HepG2 (cell line): ENCODE results near the gene PACS1. TPM values are rescaled to one million over a fixed set of nuclear protein-coding genes. Genes with fewer than 3 reads are reported as not detected.

Source experiments
- ATAC-seq: fragments of 200-7000 bp; cut with Tn5 transposase; 3 replicates; pipeline ENCODE4 v1.9.1; 2020; ENCODE audit warnings: mild to moderate bottlenecking, moderate library complexity
- BruUV-seq: library from RNA; stranded (reverse); fragments of 400-500 nt; replicated peaks from 2 replicates; lab custom pipeline; 2021; lab: Mats Ljungman, UMichigan
- CTCF ChIA-PET: fragments of 300-600 bp; formaldehyde crosslinking; extraction: SDS; loops from one replicate; lab custom pipeline; 2021; ENCODE audit warnings: low total read pairs, inconsistent platforms, low intra/inter-chr PET ratio; lab: Yijun Ruan, JAX
- POLR2A ChIA-PET: fragments of 350-600 bp; sonication (Branson Sonifier 250); formaldehyde crosslinking; loops from one replicate; lab custom pipeline; 2020; ENCODE audit warnings: antibody characterized with exemption, inconsistent platforms; lab: Yijun Ruan, JAX
- DNase-seq: peaks from one replicate; pipeline ENCODE4 v3.0.0-alpha.2; 2015; ENCODE audit warnings: low spot score
- FAIRE-seq: peaks from 3 replicates; lab custom pipeline; 2011; peaks lifted over from hg19 to GRCh38; lab: Jason Lieb, UNC
- H2AFZ ChIP-seq: one replicate; pipeline ENCODE4 v1.6.1; 2011; ENCODE audit warnings: low read length, inconsistent platforms
- H3K27ac ChIP-seq: fragments of 300-600 bp; 3 replicates; pipeline ENCODE4 v1.8.0; 2011; ENCODE audit warnings: mixed run types, mild to moderate bottlenecking, mixed read lengths, low read length, inconsistent platforms; ENCODE audit not compliant: insufficient read depth; ENCODE audit errors: extremely low read length
- H3K27me3 ChIP-seq, 2 experiments: fragments of 200-600 bp in 1 of 2; 2 replicates in 1 of 2; 3 replicates in 1 of 2; pipeline versions ENCODE4 v1.6.0 to v1.8.0; 2011; ENCODE audit warnings: low read length in 2 of 2, mild to moderate bottlenecking in 2 of 2, moderate library complexity in 2 of 2, inconsistent platforms in 1 of 2; ENCODE audit not compliant: insufficient read depth in 2 of 2, control insufficient read depth in 1 of 2
- H3K36me3 ChIP-seq, 2 experiments: fragments of 200-600 bp in 1 of 2; replicated peaks in 1 of 2; 2 replicates in 1 of 2; 3 replicates in 1 of 2; pipeline versions ENCODE4 v1.5.1 to v1.8.0; 2011; ENCODE audit warnings: low read length in 2 of 2, inconsistent platforms in 1 of 2; ENCODE audit not compliant: insufficient read depth in 2 of 2, control insufficient read depth in 1 of 2
- H3K4me1 ChIP-seq: 2 replicates; pipeline ENCODE4 v1.5.1; 2012; ENCODE audit warnings: low read length, inconsistent platforms; ENCODE audit not compliant: insufficient read depth
- H3K4me2 ChIP-seq: 2 replicates; pipeline ENCODE4 v1.6.0; 2011; ENCODE audit warnings: low read depth, low read length, inconsistent platforms
- H3K4me3 ChIP-seq, 3 experiments: fragments of 200-600 bp in 1 of 3; sonication (generic), shearing (Covaris generic) in 1 of 3; replicated peaks in 1 of 3; 2 replicates each; pipeline ENCODE4 v1.5.1; 2011 to 2016; ENCODE audit warnings: low read length in 3 of 3, inconsistent platforms in 2 of 3, low read depth in 2 of 3, mild to moderate bottlenecking in 2 of 3, control low read depth in 1 of 3, mixed read lengths in 1 of 3; ENCODE audit not compliant: insufficient read depth in 1 of 3
- H3K79me2 ChIP-seq: one replicate; pipeline ENCODE4 v1.6.1; 2011; ENCODE audit warnings: low read length, inconsistent platforms; ENCODE audit not compliant: insufficient read depth
- H3K9ac ChIP-seq: 2 replicates; pipeline ENCODE4 v1.6.0; 2011; ENCODE audit warnings: mild to moderate bottlenecking, low read depth, low read length, inconsistent platforms; ENCODE audit not compliant: insufficient read depth
- H3K9me3 ChIP-seq: 2 replicates; pipeline ENCODE4 v1.5.1; 2012; ENCODE audit warnings: mild to moderate bottlenecking, low read length
- H4K20me1 ChIP-seq: 2 replicates; pipeline ENCODE4 v1.6.0; 2011; ENCODE audit warnings: inconsistent platforms, mild to moderate bottlenecking, low read length, moderate library complexity; ENCODE audit not compliant: insufficient read depth
- HNRNPL ChIP-seq: fragments of 200-400 bp; formaldehyde crosslinking; IDR thresholded peaks from 2 replicates; pipeline ENCODE4 v1.6.1; 2017; ENCODE audit warnings: mild to moderate bottlenecking, low read depth, low read length
- KAT2B ChIP-seq: fragments of 150-350 bp; IDR thresholded peaks from 2 replicates; pipeline ENCODE4 v1.6.1; 2014; ENCODE audit warnings: low read depth, low read length, borderline replicate concordance
- MIER2 ChIP-seq: IDR thresholded peaks from 2 replicates; pipeline ENCODE4 v1.6.1; 2016; ENCODE audit warnings: missing biosample characterization, missing genetic modification reagents
- MIXL1 ChIP-seq: IDR thresholded peaks from 2 replicates; pipeline ENCODE4 v1.6.1; 2016
- NFRKB ChIP-seq: fragments of 450-650 bp; IDR thresholded peaks from 2 replicates; pipeline ENCODE4 v1.6.1; 2017
- ZNF432 ChIP-seq: sonication (generic); formaldehyde crosslinking; IDR thresholded peaks from 2 replicates; pipeline ENCODE4 v1.5.0; 2020; ENCODE audit warnings: missing genetic modification reagents, mild to moderate bottlenecking, borderline replicate concordance
- ZNF496 ChIP-seq: sonication (generic); formaldehyde crosslinking; IDR thresholded peaks from 2 replicates; pipeline ENCODE4 v1.8.1; 2023; ENCODE audit warnings: mild to moderate bottlenecking, moderate library complexity, missing genetic modification reagents; ENCODE audit not compliant: insufficient replicate concordance
- ZNF644 ChIP-seq: IDR thresholded peaks from 2 replicates; pipeline ENCODE4 v1.6.1; 2016; ENCODE audit warnings: low read depth
- ZNF781 ChIP-seq: sonication (generic); formaldehyde crosslinking; IDR thresholded peaks from 2 replicates; pipeline ENCODE4 v1.5.1; 2020; ENCODE audit warnings: borderline replicate concordance, mild to moderate bottlenecking, missing genetic modification reagents; ENCODE audit errors: not compliant biosample characterization
- WGBS: methylation state at CpG from one replicate; pipeline ENCODE4 v1.1.6; 2017; ENCODE audit warnings: low lambda C conversion rate; 5-methylcytosine and 5-hydroxymethylcytosine counted together
- in situ Hi-C: cut with HindIII; loops from 2 replicates; pipeline ENCODE4 v1.10.0; 2017; ENCODE audit warnings: low pct_unique_long_range_greater_than_20kb; ENCODE audit not compliant: extremely low pct_ligation_motif_present
- intact Hi-C: fragments of 100-400 bp; cut with micrococcal nuclease; formaldehyde crosslinking; loops from one replicate; pipeline ENCODE4 v1.10.0; 2022; ENCODE audit not compliant: unreplicated experiment
- polyA plus RNA-seq, 8 experiments: library from polyadenylated mRNA; depleted of rRNA in 3 of 8; stranded (reverse) in 7 of 8; unstranded in 1 of 8; fragments of >200 nt; fragmentation: Illumina TruSeq in 4 of 8; extraction: Trizol in 4 of 8; gene quantifications; 2 replicates each; pipeline versions ENCODE4 v1.2.1 to v1.2.3, GENCODE V29; 2011 to 2016; ENCODE audit warnings: low read depth in 4 of 8, missing spikeins in 1 of 8, mixed read lengths in 1 of 8; ENCODE audit not compliant: insufficient read depth in 1 of 8
- total RNA-seq, 5 experiments: library from RNA; depleted of rRNA; stranded (reverse); fragments of >200 nt; fragmentation: Illumina TruSeq; extraction: Trizol; gene quantifications; 2 replicates each; pipeline ENCODE4 v1.2.3, GENCODE V29; 2016; ENCODE audit warnings: low read depth in 1 of 5
- TF ChIP-seq, protein P1 (sequence below): sonication (generic); formaldehyde crosslinking; IDR thresholded peaks from 2 replicates; pipeline ENCODE4 v1.4.0; 2020; ENCODE audit warnings: missing genetic modification reagents, borderline replicate concordance
- TF ChIP-seq, protein P2 (sequence below): fragments of 450-650 bp; IDR thresholded peaks from 2 replicates; pipeline ENCODE4 v1.6.1; 2016
- TF ChIP-seq, protein P3 (sequence below), 2 experiments: sonication (generic) in 1 of 2; formaldehyde crosslinking in 1 of 2; IDR thresholded peaks; 2 replicates each; pipeline versions ENCODE4 v1.6.1 to v1.9.0; 2014 to 2022; ENCODE audit warnings: antibody characterized with exemption in 1 of 2, borderline replicate concordance in 1 of 2, inconsistent platforms in 1 of 2, low read depth in 1 of 2, missing genetic modification reagents in 1 of 2

The PACS1 gene
- total and polyA plus RNA-seq, 2 of the 13 experiments (the other 11 are each of a cell fraction or from before 2014, with no cell fraction given), result 7.6 to 8.6 TPM

DNA sequence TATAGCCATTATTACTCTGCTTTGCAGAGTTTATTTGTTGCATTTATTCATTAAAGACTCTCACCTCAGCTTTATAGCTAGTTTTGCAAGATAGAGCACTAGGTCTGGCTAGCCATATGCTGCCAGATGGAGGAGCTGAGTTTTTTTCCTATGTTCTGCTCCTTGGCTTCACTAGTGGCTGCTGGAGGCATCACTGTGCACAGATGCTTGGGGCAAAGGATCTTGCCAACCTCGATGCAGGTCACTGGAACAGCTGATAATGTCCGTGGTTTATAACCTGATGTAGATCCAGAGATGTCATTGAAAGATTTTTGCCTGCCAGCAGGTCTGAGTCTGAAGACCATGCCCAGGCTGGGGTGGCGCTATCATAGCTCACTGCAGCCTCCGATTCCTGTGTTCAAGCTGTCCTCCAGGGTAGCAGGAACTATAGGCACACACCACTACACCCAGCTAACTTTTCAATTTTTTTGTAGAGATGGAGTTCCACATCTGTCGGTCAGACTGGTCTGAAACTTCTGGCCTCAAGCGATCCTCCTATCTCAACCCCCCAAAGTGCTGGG is 63.2 kb downstream of the PACS1 start:
- FAIRE-seq, result no peak
- Histone ChIP-seq H2AFZ (no peak overlapping the region), H3K27me3 (no peaks in the 10 kb centered on the region), H3K4me2 (no peak overlapping the region), H3K79me2 (no peaks in the 10 kb centered on the region), H4K20me1 (no peaks in the 10 kb centered on the region), H3K9ac (no peak overlapping the region), H3K4me3 (no peak overlapping the region), H3K4me1 (peaks cover 24% of the 10 kb centered on the region), H3K36me3 (no peaks in the 10 kb centered on the region), H3K27ac (no peak overlapping the region), H3K9me3 (no peaks in the 10 kb centered on the region)
- in situ Hi-C loops (loop anchor here (5.0 kb wide), 1 partner anchor 66 kb away; no protein-coding TSS in a partner anchor), intact Hi-C loops (no loop called here)
- BruUV-seq, result no TSS peak
- POLR2A ChIA-PET, result no interaction called here
- CTCF ChIA-PET, result no interaction called here
- no peak for ATAC-seq
- 93% methylated on average over 5 of the region's 6 CpGs for WGBS
- no peak for DNase-seq
- TF ChIP-seq ZNF644 (CRISPR knock-in tag) (no peak), ZNF496 (no peak), NFRKB (no peak), HNRNPL (no peak), ZNF432 (CRISPR knock-in tag) (no peak), ZNF781 (CRISPR knock-in tag) (no peak), KAT2B (no peak), MIER2 (CRISPR knock-in tag) (no peak), MIXL1 (CRISPR knock-in tag) (no peak)
- TF ChIP-seq, protein P1, sequence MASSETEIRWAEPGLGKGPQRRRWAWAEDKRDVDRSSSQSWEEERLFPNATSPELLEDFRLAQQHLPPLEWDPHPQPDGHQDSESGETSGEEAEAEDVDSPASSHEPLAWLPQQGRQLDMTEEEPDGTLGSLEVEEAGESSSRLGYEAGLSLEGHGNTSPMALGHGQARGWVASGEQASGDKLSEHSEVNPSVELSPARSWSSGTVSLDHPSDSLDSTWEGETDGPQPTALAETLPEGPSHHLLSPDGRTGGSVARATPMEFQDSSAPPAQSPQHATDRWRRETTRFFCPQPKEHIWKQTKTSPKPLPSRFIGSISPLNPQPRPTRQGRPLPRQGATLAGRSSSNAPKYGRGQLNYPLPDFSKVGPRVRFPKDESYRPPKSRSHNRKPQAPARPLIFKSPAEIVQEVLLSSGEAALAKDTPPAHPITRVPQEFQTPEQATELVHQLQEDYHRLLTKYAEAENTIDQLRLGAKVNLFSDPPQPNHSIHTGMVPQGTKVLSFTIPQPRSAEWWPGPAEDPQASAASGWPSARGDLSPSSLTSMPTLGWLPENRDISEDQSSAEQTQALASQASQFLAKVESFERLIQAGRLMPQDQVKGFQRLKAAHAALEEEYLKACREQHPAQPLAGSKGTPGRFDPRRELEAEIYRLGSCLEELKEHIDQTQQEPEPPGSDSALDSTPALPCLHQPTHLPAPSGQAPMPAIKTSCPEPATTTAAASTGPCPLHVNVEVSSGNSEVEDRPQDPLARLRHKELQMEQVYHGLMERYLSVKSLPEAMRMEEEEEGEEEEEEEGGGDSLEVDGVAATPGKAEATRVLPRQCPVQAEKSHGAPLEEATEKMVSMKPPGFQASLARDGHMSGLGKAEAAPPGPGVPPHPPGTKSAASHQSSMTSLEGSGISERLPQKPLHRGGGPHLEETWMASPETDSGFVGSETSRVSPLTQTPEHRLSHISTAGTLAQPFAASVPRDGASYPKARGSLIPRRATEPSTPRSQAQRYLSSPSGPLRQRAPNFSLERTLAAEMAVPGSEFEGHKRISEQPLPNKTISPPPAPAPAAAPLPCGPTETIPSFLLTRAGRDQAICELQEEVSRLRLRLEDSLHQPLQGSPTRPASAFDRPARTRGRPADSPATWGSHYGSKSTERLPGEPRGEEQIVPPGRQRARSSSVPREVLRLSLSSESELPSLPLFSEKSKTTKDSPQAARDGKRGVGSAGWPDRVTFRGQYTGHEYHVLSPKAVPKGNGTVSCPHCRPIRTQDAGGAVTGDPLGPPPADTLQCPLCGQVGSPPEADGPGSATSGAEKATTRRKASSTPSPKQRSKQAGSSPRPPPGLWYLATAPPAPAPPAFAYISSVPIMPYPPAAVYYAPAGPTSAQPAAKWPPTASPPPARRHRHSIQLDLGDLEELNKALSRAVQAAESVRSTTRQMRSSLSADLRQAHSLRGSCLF (CRISPR knock-in tag), result no peak
- TF ChIP-seq, protein P2, sequence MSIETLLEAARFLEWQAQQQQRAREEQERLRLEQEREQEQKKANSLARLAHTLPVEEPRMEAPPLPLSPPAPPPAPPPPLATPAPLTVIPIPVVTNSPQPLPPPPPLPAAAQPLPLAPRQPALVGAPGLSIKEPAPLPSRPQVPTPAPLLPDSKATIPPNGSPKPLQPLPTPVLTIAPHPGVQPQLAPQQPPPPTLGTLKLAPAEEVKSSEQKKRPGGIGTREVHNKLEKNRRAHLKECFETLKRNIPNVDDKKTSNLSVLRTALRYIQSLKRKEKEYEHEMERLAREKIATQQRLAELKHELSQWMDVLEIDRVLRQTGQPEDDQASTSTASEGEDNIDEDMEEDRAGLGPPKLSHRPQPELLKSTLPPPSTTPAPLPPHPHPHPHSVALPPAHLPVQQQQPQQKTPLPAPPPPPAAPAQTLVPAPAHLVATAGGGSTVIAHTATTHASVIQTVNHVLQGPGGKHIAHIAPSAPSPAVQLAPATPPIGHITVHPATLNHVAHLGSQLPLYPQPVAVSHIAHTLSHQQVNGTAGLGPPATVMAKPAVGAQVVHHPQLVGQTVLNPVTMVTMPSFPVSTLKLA, result no peak
- TF ChIP-seq, protein P3, sequence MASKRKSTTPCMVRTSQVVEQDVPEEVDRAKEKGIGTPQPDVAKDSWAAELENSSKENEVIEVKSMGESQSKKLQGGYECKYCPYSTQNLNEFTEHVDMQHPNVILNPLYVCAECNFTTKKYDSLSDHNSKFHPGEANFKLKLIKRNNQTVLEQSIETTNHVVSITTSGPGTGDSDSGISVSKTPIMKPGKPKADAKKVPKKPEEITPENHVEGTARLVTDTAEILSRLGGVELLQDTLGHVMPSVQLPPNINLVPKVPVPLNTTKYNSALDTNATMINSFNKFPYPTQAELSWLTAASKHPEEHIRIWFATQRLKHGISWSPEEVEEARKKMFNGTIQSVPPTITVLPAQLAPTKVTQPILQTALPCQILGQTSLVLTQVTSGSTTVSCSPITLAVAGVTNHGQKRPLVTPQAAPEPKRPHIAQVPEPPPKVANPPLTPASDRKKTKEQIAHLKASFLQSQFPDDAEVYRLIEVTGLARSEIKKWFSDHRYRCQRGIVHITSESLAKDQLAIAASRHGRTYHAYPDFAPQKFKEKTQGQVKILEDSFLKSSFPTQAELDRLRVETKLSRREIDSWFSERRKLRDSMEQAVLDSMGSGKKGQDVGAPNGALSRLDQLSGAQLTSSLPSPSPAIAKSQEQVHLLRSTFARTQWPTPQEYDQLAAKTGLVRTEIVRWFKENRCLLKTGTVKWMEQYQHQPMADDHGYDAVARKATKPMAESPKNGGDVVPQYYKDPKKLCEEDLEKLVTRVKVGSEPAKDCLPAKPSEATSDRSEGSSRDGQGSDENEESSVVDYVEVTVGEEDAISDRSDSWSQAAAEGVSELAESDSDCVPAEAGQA (IDR thresholded peaks at IDR 0.05; ENCODE audit: low read depth), result no peak
- TF ChIP-seq, protein P3 (CRISPR knock-in tag; IDR thresholded peaks at IDR 0.05; ENCODE audit: borderline replicate concordance), result no peak
